PC-3 (cell line): ENCODE data around the gene WWC1. TPM values are rescaled to one million over a fixed set of nuclear protein-coding genes. Genes with fewer than 3 reads are reported as not detected.

ENCODE experiments used
- ATAC-seq: fragments of 200-7000 bp; cut with Tn5 transposase; 2 replicates; pipeline ENCODE4 v1.9.1; 2020; ENCODE audit warnings: mild to moderate bottlenecking, moderate library complexity
- BruUV-seq: library from RNA; stranded (reverse); fragments of 400-500 nt; replicated peaks from 2 replicates; lab custom pipeline; 2021; lab: Mats Ljungman, UMichigan
- CTCF ChIA-PET: fragments of 300-600 bp; sonication (Branson Sonifier 250); formaldehyde crosslinking; loops from one replicate; lab custom pipeline; 2022; ENCODE audit warnings: antibody characterized with exemption; lab: Charles Lee
- POLR2A ChIA-PET: fragments of 300-600 bp; sonication (Branson Sonifier 250); formaldehyde crosslinking; loops from one replicate; lab custom pipeline; 2022; ENCODE audit warnings: antibody characterized with exemption; ENCODE audit not compliant: unreplicated experiment; lab: Charles Lee
- DNase-seq: peaks from one replicate; pipeline ENCODE4 v3.0.0-alpha.2; 2015
- H2AFZ ChIP-seq: fragments of 300-600 bp; sonication (generic); 2 replicates; pipeline ENCODE4 v1.6.0; 2016; ENCODE audit warnings: antibody characterized with exemption, low read length
- H3F3A ChIP-seq: fragments of 300-600 bp; sonication (generic); one replicate; pipeline ENCODE4 v1.6.0; 2017; ENCODE audit warnings: antibody characterized with exemption, low read length, control low read depth, mild to moderate bottlenecking; ENCODE audit not compliant: unreplicated experiment
- H3K27ac ChIP-seq: fragments of 300-600 bp; sonication (generic); 2 replicates; pipeline ENCODE4 v1.5.1; 2016; ENCODE audit warnings: mild to moderate bottlenecking, low read length
- H3K27me3 ChIP-seq: fragments of 300-600 bp; sonication (generic); 2 replicates; pipeline ENCODE4 v1.6.1; 2016; ENCODE audit warnings: low read length, mixed read lengths
- H3K36me3 ChIP-seq: fragments of 300-600 bp; sonication (generic); 2 replicates; pipeline ENCODE4 v1.6.1; 2016; ENCODE audit warnings: low read depth, mixed run types, low read length, mixed read lengths
- H3K4me1 ChIP-seq: fragments of 300-600 bp; sonication (generic); 2 replicates; pipeline ENCODE4 v1.5.1; 2016; ENCODE audit warnings: low read length; ENCODE audit not compliant: insufficient read depth
- H3K4me2 ChIP-seq: fragments of 300-600 bp; sonication (generic); 2 replicates; pipeline ENCODE4 v1.6.0; 2016; ENCODE audit warnings: low read length
- H3K4me3 ChIP-seq: fragments of 300-600 bp; sonication (generic); 2 replicates; pipeline ENCODE4 v1.5.1; 2016; ENCODE audit warnings: mild to moderate bottlenecking, low read length, mixed read lengths
- H3K79me2 ChIP-seq: fragments of 300-600 bp; sonication (generic); 2 replicates; pipeline ENCODE4 v1.6.1; 2017; ENCODE audit warnings: low read length, mixed read lengths
- H3K9ac ChIP-seq: fragments of 300-600 bp; sonication (generic); 2 replicates; pipeline ENCODE4 v1.6.0; 2016; ENCODE audit warnings: mild to moderate bottlenecking, low read length
- H3K9me2 ChIP-seq: fragments of 300-600 bp; sonication (generic); replicated peaks from 2 replicates; pipeline ENCODE4 v1.6.1; 2016; ENCODE audit warnings: mixed run types, low read length, mixed read lengths
- H3K9me3 ChIP-seq: fragments of 300-600 bp; sonication (generic); 2 replicates; pipeline ENCODE4 v1.6.1; 2016; ENCODE audit warnings: low read length, mixed read lengths
- H4K20me1 ChIP-seq: fragments of 300-600 bp; sonication (generic); 2 replicates; pipeline ENCODE4 v1.6.1; 2016; ENCODE audit warnings: low read length, mixed read lengths
- EZH2 ChIP-seq: fragments of 300-600 bp; sonication (generic); IDR thresholded peaks from one replicate; pipeline ENCODE4 v1.6.1; 2017; ENCODE audit warnings: antibody characterized with exemption, mild to moderate bottlenecking, low read length; ENCODE audit not compliant: unreplicated experiment
- EZH2phosphoT487 ChIP-seq: fragments of 300-600 bp; sonication (generic); IDR thresholded peaks from 2 replicates; pipeline ENCODE4 v1.6.1; 2018; ENCODE audit warnings: mild to moderate bottlenecking, antibody characterized with exemption, low read length, borderline replicate concordance
- intact Hi-C: fragments of 100-400 bp; cut with micrococcal nuclease; formaldehyde crosslinking; loops from 2 replicates; pipeline ENCODE4 v1.9.0; 2023
- total RNA-seq: library from RNA; depleted of rRNA; stranded (reverse); fragments of >200 nt; gene quantifications from 2 replicates; pipeline ENCODE4 v1.2.3, GENCODE V29; 2014
- TF ChIP-seq, protein P1 (sequence below): fragments of 300-600 bp; sonication (generic); conservative IDR thresholded peaks from 2 replicates; pipeline ENCODE4 v1.5.1; 2017; ENCODE audit warnings: antibody characterized with exemption, low read depth, mild to moderate bottlenecking, low read length

Gene WWC1
- total RNA-seq, 1 experiment from 2014 or later = 31.8 TPM

DNA sequence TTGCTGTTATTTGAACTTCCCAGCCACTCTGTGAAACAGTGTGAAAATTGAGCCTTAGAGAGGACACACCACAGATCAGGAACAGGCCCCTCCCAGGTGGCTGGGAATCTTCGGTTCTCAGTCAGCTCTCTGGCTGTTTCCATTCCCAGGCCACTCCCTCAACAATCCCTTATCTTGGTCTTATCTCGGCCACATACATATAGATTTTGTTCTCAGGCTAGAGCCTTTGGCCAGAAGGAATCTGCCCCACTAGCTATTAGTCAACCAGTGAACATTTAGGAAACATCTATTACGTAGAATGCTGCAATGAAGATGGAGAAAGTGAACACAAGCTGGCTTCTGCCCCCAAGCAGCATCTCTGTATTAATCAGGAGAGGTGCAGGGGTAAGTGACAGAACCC lies 21.0 kb upstream of the WWC1 start:
- no peak for DNase-seq
- peak overlapping the region; percentile 74 for H2AFZ ChIP-seq
- H3K79me2 ChIP-seq = no peaks in the 10 kb centered on the region
- H3K36me3 ChIP-seq = no peaks in the 10 kb centered on the region
- ChIA-PET POLR2A (interaction anchor here (0.6 kb wide), 1 partner anchor 20 kb away, joined by 4 read pairs; no protein-coding TSS in a partner anchor), CTCF (interaction anchor here (0.6 to 0.9 kb wide), 3 partner anchors 23 to 151 kb away, joined by 5 read pairs; no protein-coding TSS in a partner anchor)
- no peak for ATAC-seq
- peaks cover 18% of the 10 kb centered on the region for H3K4me1 ChIP-seq
- no peaks in the 10 kb centered on the region for H4K20me1 ChIP-seq
- H3K9ac ChIP-seq = no peak overlapping the region
- no peak overlapping the region for H3K27ac ChIP-seq
- no peak overlapping the region for H3K4me3 ChIP-seq
- H3K27me3 ChIP-seq = no peaks in the 10 kb centered on the region
- no peaks in the 10 kb centered on the region for H3K9me2 ChIP-seq
- TF ChIP-seq EZH2 = no peak
- H3F3A ChIP-seq = no peaks in the 10 kb centered on the region
- no peak overlapping the region for H3K4me2 ChIP-seq
- no peaks in the 10 kb centered on the region for H3K9me3 ChIP-seq
- no TSS peak for BruUV-seq
- intact Hi-C loops = no loop called here

DNA sequence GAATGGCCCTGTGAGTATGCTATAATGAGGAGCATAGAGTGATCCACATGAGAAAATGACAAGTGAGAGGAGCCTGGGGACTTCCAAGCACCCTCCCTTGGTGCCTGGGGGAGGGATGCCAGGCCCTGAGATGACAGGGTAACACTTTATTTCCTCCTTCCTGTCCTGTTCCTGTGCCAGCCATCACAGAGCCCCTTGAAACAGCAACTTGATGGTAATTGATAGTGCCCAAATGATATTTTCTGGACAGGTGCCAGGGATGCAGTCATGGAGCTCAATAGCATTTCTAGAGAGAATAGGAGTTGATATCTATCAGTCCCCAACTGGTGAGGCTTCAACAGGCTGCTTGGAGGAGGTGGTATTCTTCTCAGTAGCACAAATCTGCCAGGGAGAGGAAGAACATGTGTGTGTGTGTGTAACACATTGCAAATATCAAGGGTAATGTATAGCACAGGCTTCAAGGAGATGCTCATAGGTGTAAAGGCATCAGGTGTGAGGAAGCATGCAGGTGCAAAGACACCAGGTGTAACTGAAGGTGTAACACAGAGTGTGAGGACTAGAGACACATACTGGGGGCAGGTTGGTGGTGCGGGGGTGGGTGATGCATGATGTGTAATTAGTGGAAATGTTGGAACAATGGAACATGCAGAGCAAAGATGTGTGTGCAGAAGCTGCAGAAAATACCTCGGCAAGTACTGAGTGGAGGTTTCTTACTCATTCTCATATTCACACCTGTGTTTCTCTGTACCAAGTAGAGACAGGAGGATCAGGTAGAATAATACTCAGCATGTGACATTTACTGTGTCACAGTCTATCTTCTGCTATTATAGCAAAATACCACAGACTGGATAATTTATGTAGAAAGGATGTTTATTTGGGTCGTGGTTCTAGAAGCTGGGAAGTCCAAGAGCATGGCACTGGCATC lies 18.1 kb upstream of the WWC1 start:
- ATAC-seq = no peak
- no peak for TF ChIP-seq EZH2phosphoT487
- TF ChIP-seq, protein P1, sequence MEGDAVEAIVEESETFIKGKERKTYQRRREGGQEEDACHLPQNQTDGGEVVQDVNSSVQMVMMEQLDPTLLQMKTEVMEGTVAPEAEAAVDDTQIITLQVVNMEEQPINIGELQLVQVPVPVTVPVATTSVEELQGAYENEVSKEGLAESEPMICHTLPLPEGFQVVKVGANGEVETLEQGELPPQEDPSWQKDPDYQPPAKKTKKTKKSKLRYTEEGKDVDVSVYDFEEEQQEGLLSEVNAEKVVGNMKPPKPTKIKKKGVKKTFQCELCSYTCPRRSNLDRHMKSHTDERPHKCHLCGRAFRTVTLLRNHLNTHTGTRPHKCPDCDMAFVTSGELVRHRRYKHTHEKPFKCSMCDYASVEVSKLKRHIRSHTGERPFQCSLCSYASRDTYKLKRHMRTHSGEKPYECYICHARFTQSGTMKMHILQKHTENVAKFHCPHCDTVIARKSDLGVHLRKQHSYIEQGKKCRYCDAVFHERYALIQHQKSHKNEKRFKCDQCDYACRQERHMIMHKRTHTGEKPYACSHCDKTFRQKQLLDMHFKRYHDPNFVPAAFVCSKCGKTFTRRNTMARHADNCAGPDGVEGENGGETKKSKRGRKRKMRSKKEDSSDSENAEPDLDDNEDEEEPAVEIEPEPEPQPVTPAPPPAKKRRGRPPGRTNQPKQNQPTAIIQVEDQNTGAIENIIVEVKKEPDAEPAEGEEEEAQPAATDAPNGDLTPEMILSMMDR = no peak
- TF ChIP-seq EZH2 = no peak
- Histone ChIP-seq H3K4me3 (no peak overlapping the region), H3K79me2 (no peaks in the 10 kb centered on the region), H3F3A (no peaks in the 10 kb centered on the region), H3K9me3 (no peaks in the 10 kb centered on the region), H4K20me1 (no peaks in the 10 kb centered on the region), H2AFZ (no peak overlapping the region), H3K27ac (no peak overlapping the region), H3K36me3 (no peaks in the 10 kb centered on the region), H3K9me2 (no peaks in the 10 kb centered on the region), H3K4me1 (peaks cover 18% of the 10 kb centered on the region), H3K9ac (no peak overlapping the region), H3K4me2 (no peak overlapping the region), H3K27me3 (no peaks in the 10 kb centered on the region)
- intact Hi-C loops = no loop called here
- DNase-seq = no peak
- POLR2A ChIA-PET = no interaction called here
- no TSS peak for BruUV-seq
- CTCF ChIA-PET = no interaction called here

DNA sequence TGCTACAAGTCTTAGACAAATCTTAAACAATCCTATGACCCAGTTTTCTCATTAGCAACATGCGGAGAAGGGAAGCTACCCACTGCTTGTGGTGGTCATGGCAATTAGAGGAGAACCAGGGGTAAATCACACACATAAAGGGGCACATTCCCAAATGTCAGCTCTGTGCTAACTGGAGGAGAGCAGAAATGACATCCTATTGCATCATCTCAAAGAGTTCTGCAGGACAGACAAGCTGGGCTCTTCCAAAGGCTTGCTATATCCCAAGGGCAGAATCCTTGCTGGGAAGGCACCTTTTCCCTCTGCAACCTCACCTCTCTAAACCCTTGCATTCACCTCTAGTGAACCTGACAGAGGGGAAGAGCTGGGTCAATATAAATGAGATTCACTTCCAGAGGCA lies 17.0 kb upstream of the WWC1 start:
- Histone ChIP-seq H3K4me1 (peaks cover 11% of the 10 kb centered on the region), H3K79me2 (no peaks in the 10 kb centered on the region), H3K4me2 (no peak overlapping the region), H3K27me3 (no peaks in the 10 kb centered on the region), H2AFZ (no peak overlapping the region), H3K4me3 (no peak overlapping the region), H4K20me1 (no peaks in the 10 kb centered on the region), H3K9ac (no peak overlapping the region), H3K36me3 (no peaks in the 10 kb centered on the region), H3K9me2 (no peaks in the 10 kb centered on the region), H3K9me3 (no peaks in the 10 kb centered on the region), H3F3A (no peaks in the 10 kb centered on the region), H3K27ac (no peak overlapping the region)
- ChIA-PET POLR2A (no interaction called here), CTCF (no interaction called here)
- BruUV-seq = no TSS peak
- no peak for TF ChIP-seq EZH2
- TF ChIP-seq, protein P1 = no peak
- TF ChIP-seq EZH2phosphoT487 = no peak
- intact Hi-C loops = no loop called here
- ATAC-seq (no peak), DNase-seq (no peak)
